Astrocyte of the hippocampus (primary cell): ENCODE results near the gene VENTX.

Experiments used
- DNase-seq: peaks from one replicate; pipeline ENCODE4 v3.0.0; 2011; ENCODE audit warnings: low read depth, low spot score

VENTX gene

DNA sequence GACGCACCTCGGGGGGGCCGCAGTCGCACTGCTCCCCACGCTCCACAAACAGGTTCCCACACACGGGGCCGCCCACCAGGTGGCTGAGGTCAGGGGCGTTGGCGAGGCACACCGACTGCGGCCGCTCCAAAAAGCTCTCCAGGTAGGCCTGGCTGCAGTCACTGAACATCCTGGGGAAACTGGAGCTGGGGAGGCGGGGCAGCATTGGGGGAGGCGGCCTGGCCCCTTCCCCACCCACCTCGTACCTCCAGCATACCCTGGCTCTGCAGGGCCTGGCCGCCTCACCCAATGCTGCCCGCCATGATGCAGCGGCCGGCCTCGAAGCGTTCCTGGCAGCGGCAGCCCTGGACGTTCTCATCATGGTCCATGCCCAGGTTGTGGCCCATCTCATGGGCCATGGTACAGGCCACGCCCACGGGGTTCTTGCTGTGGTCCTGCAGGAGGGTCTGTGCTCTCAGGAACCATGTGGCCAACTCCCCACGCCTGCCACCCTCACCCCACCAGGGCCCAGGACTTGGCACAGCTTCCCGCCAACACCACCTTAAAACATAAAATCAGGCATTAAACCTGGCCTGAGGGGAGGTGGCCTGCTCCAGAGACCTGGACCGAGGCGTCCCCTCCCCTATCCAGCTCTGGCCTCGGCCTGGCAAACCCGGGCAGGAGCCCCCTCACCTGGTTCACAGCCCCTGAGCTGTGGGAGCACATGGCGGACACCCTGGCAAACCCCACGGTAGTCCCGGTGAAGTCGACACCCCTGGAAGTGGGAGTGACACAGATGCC, 34.1 kb downstream of the VENTX start:
- DNase-seq = no peak

DNA sequence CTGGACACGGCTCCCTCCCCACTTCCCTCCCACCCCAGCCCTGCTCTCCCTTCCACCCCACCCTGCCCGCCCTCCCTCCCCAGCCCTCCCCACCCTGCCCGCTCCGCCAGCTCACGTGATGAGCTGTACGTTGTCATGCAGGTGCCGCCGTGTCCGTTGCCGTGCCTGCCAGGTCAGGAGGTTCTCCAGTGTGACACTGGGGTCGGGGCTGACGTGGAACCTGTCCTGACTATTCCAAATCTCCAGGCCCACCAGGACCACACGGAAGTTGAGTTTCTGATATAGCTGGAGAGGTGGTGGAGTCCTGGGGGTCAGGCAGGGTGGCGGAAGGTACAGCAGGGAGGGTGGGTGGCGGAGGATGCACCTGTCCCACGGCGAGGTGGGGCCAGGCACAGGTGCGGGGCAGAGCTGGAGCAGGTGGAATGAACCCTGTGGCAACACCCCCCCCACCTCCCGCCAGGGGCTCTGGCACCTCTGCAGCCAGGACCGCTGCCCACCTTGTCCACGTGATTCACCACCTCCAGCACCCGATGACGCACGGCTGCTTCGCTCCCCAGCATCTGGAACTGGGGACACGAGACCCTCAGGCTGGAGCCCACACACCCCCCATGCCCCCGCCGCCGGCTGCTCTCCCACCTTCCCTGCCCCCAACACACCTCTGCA, 34.8 kb downstream of the VENTX start:
- no peak for DNase-seq

DNA sequence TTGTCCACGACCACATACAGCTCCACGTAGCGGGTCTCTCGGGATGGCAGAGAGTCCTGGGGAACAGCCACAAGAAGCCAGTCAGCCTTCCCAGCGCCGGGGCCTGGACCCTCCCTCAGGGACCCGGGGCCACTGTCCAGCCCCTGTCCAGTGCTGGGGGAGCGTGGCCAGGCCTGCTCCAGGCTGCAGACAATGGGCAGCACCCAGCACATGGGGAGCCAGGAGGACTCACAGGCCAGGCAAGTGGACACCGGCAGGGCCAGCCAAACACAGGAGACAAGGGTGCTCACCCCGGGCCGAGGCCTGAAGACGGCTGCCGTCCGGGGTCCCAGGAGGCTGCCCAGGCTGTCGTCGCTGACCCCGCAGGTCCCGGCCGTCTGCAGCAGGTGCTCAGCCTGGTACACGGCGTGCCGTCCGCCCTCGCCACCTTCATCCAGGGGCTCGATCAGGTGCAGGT, 35.3 kb downstream of the VENTX start:
- no peak for DNase-seq

- DNase-seq = no peak
These were observed 36.0 kb downstream of the VENTX start for GRCh38 chr10:133273534-133274143.

DNA sequence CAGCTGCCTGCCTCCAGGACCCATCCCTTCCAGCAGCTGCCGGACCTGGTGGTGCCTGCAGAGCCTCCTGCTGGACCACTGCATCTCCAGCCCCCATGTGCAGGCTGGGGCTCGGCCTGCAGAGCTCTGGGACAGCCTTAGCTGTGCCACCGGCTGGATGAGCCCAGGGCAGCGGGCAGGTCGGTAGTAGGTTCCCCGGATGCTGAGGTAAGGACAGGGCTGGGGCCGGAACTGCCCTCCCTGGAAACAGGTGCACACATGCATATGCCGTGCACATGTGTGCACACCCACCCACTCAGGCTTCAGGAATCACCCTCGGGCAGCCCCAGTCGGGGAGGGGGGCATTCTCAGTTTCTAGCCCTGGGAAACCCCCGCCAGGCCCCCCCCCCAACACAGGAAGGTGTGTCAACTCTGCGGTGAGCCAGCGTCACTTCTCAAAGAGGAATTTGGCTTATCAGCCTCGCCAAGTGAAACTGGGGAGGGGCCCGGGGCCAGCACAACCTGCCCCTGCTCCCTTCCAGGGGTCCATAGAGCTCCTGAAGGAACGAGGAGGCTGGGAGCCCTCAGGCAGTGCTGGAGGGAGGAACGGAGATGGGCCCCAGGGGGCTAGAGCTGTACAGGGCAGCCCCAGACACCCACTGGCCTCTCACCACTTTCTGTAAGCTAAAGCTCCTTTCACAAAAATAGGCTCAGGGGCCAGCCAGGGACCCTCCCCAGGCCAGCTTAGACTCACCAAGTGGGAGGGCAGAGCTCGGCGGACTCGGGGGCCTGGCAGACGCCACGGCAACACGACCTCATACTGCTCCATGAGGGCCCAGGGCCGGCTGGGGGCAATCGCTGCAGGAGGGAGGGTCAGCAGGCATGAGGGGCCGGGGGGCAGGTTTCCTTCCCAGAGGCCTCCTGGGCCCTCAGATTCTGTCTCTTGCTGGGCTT, 37.4 kb downstream of the VENTX start:
- no peak for DNase-seq

DNA sequence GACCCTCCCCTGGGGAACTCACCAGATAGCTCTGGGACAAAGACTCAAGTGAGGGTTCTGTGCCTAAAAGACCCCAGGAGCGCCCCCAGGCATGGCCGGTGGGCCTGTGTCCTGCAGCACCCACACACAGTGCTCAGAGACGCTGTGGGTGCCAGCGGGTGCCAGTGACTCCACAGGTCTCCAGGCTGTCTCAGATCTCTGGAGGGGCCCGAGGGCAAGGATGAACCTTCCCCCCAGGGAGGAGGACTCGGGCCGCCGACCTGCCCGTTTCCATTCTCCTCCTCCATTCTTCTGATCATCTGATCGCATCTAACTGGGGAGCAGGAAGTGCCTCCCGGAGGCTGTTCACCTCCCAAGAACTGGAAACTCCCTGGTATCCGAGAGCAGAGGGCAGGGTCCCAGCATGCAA, 38.0 kb downstream of the VENTX start:
- no peak for DNase-seq

- no peak for DNase-seq
These were observed 38.4 kb downstream of the VENTX start for GRCh38 chr10:133276100-133276434.

- peak; percentile 41 for DNase-seq
These were observed 39.0 kb downstream of the VENTX start, which contains the start of gene ADAM8 for GRCh38 chr10:133276435-133277201. TSS of gene ADAM8 (minus strand) at chr10:133276868. CDS start at chr10:133276817, 51 bp downstream.

DNA sequence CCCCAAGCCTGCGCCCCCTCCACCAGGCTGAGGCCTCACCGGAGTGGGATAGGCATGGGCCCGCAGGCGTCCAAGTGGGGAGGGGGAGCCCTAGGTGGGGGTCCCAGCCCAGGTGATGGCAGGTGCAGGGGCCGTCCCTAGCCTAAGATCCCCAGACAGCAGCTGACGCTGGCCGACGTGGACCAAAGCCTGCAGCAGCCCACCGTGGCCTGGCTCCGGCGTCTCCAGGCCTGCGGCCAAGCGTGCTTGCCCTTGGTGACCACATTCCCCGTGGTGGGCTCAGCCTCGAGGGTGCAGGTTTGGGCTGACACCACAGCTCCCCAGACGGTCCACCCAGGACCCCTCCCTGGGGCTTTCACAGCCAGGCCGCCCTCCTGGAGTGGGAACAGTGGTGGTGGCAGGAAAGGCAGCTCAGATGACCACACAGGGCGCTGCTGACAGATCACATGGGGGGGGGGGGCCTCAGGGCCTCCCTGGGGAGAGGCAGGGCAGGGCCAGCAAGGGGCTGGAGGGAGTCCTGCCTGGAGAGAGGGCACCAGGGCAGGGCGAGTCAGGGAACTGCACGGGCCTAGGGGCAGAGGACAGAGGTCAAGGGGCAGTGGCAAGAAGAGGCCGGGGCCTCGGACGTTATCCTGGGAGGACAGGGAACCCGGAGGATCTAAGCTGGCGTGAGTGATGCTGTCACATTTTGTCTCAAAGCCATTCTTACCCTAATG, 39.8 kb downstream of the VENTX start:
- no peak for DNase-seq

GRCh38 chr10:133277993-133278576, 40.4 kb downstream of the VENTX start:
- no peak for DNase-seq

DNA sequence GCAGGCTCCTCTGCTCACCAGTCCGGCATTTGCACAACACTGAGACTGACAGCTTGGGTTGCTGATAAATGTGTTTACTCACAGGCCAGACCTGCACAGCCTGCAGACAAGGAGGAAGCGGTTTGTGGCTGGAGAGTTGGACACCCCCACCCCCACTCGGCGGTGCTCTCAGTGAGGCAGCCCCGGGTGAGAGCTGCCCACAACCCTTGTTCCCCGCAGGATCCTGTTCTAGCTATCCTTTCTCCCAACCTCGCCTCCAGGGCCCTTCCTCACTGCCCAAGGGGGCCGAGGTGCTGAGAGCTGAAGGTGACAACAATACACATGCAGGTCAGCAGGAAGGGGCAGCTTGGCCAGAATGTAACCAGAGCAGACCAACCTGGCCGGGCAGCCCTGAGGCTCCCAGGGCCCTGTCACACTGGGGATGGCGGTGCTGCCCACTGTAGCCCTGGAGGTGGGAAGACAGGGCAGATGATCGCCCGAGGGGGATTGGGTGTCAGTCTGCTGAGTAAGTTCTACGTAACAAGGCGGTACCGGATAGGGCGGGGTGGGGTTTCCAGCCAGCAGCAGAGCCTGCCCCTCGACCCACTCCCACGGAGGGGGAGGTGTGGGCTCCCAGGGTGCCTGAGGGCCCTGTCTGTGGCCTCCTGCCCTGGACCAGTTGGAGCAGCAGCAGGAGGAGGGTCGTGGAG, 41.1 kb downstream of the VENTX start:
- DNase-seq = peak; percentile 82

DNA sequence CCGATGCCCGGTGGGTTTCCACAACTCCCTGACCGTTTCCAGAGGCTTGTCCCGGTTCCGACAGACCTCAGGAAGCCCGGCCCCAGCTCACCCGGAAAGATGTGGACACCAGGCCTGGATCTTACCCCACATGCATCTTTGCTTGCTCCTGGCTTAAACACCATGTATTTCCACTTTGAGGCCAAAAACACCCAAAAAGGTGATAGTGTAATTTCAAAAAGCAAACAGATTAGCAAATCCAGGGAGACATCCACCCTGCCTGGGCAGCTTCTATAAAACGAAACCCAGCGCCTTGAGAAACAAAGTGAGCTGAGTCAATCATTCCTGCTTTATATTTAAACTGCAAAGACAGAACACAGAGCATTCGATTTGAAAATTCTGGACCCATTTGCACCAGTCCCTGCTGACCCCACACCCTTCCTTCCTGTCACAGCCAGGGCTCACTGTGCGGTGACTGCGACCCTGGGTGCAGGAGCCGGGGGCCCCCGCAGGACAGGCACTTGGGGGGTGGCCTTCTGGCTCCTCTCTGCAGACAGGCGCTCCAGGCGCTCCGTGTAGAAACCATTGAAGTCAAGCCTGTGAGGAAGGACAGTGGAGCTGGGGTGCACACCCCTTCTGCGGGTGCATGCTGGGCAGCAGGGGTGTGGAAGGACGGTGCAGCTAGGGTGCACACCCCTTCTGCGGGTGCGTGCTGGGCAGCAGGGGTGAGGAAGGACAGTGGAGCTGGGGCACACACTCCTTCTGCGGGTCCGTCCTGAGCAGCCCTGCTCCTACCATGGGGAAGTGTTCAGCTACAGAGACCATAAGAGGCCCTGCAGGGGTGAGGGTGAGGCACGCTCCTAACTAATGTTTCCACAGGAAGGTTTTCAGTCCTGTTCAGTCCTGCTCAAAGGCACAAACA, 41.9 kb downstream of the VENTX start:
- DNase-seq = no peak

- no peak for DNase-seq
These were observed 42.9 kb downstream of the VENTX start for GRCh38 chr10:133280391-133281059.

DNA sequence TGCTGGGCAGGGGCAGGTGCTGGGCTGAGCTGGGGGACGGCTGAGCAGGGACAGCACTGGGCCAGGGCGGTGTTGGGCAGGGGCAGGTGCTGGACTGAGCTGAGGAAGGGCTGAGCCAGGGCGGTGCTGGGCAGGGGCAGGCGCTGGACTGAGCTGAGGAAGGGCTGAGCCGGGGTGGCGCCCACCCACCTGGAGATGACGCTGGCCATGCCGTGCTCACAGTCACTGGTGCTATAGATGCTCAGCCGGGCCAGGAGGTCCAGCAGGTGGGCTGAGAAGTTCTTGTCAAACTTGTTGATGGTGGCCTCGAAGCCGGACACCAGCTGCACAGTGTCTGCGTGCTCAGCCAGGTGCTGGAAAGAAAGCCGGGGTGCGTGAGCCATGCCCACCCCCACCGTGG, 43.4 kb downstream of the VENTX start:
- DNase-seq = no peak

GRCh38 chr10:133281628-133282372, 44.1 kb downstream of the VENTX start:
- DNase-seq = no peak

DNA sequence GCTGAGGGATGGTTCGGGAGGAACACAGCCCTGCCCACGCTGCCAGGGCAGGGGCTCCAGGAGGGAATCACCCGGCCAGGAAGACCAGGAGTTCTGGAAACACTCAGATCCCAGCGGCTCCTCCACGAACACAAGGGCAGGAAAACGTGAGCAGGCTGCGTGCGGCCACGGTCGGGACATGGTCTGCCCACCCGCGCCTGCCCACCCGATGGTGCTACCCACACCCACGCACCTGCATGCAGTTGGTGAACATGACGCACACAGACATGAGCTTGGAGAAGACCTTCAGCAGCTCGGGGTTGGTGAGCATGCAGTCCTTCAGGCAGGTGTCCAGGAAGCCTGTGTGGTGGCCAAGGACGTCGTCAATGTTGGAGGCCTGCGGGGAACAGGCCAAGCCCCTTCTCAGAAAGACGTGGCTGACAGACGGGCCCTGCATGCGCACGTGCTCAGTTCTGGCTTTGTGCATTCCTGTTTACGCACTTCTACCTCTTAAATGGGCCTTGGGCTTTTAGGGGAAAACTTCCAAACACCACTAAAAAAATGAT, 45.3 kb downstream of the VENTX start:
- no peak for DNase-seq

DNA sequence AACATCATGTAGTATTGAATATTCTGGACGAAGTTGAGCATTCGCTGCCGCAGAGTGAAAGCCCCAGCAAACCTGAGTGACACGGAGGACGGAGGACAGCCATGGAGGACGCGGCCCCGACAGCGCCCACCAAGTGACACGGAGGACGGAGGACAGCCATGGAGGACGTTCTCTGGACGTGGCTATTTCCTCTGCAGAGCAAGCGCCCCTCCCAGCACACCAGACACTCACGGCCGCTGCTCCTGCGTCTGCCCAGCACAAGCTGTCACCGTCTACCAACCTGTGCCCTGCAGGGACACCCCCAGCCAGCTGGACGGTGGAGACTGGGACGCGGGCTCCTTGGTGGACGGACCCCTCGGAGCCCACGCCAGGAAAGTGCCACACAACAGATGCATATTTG, 46.3 kb downstream of the VENTX start:
- no peak for DNase-seq
